Measurements from ENCODE around the gene CIAO2B. TPM values are rescaled to one million over a fixed set of nuclear protein-coding genes. Genes with fewer than 3 reads are reported as not detected.

CIAO2B gene
- total RNA-seq, 1 donor from 2014 or later = 119 TPM

- intact Hi-C loops (cut with micrococcal nuclease) = no loop called here
Observed at GRCh38 chr16:66891797-66892196, 42.4 kb downstream of the CIAO2B start.

GRCh38 chr16:66891360-66891759, 42.8 kb downstream of the CIAO2B start:
- intact Hi-C loops (cut with micrococcal nuclease) = no loop called here

- intact Hi-C loops (cut with micrococcal nuclease) = no loop called here
Observed at GRCh38 chr16:66890799-66891198, 43.4 kb downstream of the CIAO2B start.

- intact Hi-C loops (cut with micrococcal nuclease) = no loop called here
Observed at GRCh38 chr16:66889622-66890021, 44.6 kb downstream of the CIAO2B start.

GRCh38 chr16:66888647-66889615, 45.3 kb downstream of the CIAO2B start:
- intact Hi-C loops (cut with micrococcal nuclease) = no loop called here

- intact Hi-C loops (cut with micrococcal nuclease) = no loop called here
Observed at GRCh38 chr16:66886914-66887313, 47.3 kb downstream of the CIAO2B start.

- intact Hi-C loops (cut with micrococcal nuclease) = no loop called here
Observed at GRCh38 chr16:66886321-66886720, 47.9 kb downstream of the CIAO2B start.

GRCh38 chr16:66885491-66885890, 48.7 kb downstream of the CIAO2B start:
- intact Hi-C loops (cut with micrococcal nuclease) = no loop called here

GRCh38 chr16:66882702-66883101, 51.5 kb downstream of the CIAO2B start:
- intact Hi-C loops (cut with micrococcal nuclease) = loop anchor here (5.0 kb wide), 2 partner anchors 300 to 365 kb away; partner anchors contain the start of genes FHOD1, MATCAP1 and SLC9A5

Other genes with a start within 250 kb of the CIAO2B start
- 1.1 and 1.4 TPM in 2 replicates for gene CMTM4, start 237.7 kb downstream of the CIAO2B start, total RNA-seq
- gene DYNC1LI2, start 182.8 kb downstream of the CIAO2B start, total RNA-seq = 80.2 and 87.0 TPM in 2 replicates
- gene TERB1, start 132.8 kb downstream of the CIAO2B start, total RNA-seq = 0.17 TPM in 1 of 2 replicates, not detected in the other
- 77.5 and 78.8 TPM in 2 replicates for gene NAE1, start 103.4 kb downstream of the CIAO2B start, total RNA-seq
- not detected in 2 replicates for gene CA7, start 90.0 kb downstream of the CIAO2B start, total RNA-seq
- gene PDP2, start 53.9 kb downstream of the CIAO2B start, total RNA-seq = 30.8 and 32.6 TPM in 2 replicates
- gene CDH16, start 15.5 kb downstream of the CIAO2B start, total RNA-seq = not detected in 2 replicates
- gene RRAD, start 8.9 kb downstream of the CIAO2B start, total RNA-seq = 0.95 and 1.1 TPM in 2 replicates
- gene CES2, start 1.1 kb upstream of the CIAO2B start, total RNA-seq = 41.1 and 46.0 TPM in 2 replicates
- gene CES3, start 26.9 kb upstream of the CIAO2B start, total RNA-seq = 9.0 and 9.6 TPM in 2 replicates
- 48.9 and 54.4 TPM in 2 replicates for gene CES4A, start 54.2 kb upstream of the CIAO2B start, total RNA-seq
- 216 and 221 TPM in 2 replicates for gene CBFB, start 94.7 kb upstream of the CIAO2B start, total RNA-seq
- gene PHAF1, start 175.5 kb upstream of the CIAO2B start, total RNA-seq = 19.6 and 19.9 TPM in 2 replicates
- 15.1 and 16.7 TPM in 2 replicates for gene B3GNT9, start 216.6 kb upstream of the CIAO2B start, total RNA-seq
- 85.9 and 89.9 TPM in 2 replicates for gene TRADD, start 225.5 kb upstream of the CIAO2B start, total RNA-seq
- gene FBXL8, start 225.6 kb upstream of the CIAO2B start, total RNA-seq = 54.5 and 57.3 TPM in 2 replicates
- gene HSF4, start 230.3 kb upstream of the CIAO2B start, total RNA-seq = 98.7 and 111 TPM in 2 replicates
- 49.5 and 53.5 TPM in 2 replicates for gene NOL3, start 236.1 kb upstream of the CIAO2B start, total RNA-seq
- gene MATCAP1, start 249.6 kb upstream of the CIAO2B start, total RNA-seq = 79.1 and 79.7 TPM in 2 replicates